T follicular helper cell (primary cell): Measurements from ENCODE around the gene HNRNPA1L2.
"Not testable (repeated sequence)": the region's sequence is repeated elsewhere in the genome, so short reads cannot be mapped to it uniquely, and the experiment has no call there.

Experiments used
- DNase-seq: peaks from one replicate; pipeline ENCODE4 v3.0.0-alpha.2; 2020; ENCODE audit warnings: low read depth
- total RNA-seq, 2 experiments: gene quantifications; one replicate each; lab custom pipeline; 2026; lab: John Stamatoyannopoulos, UW

Gene HNRNPA1L2
- 0 reads per million in 2 experiments for total RNA-seq

DNA sequence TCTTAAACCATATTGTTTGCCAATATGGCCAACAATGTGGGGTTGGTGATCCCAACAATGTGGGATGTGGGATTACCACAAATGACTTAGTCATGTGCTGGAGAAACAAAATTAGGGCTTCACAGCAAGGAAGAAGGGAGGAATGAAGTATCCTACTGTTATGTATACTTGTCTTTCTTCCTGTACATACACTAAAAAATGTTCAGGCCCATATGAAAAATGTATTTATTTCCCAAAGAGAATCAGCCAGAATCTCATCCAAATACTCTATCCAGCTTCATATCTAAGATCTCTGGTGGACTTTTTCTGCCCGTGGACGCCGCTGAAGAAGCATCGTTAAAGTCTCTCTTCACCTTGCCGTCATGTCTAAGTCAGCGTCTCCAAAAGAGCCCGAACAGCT is at the start of gene HNRNPA1L2:
Gene HNRNPA1L2 (plus strand): TSS at position 301 of the 400 bp plus-strand sequence. CDS start 62 bp downstream, at position 363.
- no peak for DNase-seq

DNA sequence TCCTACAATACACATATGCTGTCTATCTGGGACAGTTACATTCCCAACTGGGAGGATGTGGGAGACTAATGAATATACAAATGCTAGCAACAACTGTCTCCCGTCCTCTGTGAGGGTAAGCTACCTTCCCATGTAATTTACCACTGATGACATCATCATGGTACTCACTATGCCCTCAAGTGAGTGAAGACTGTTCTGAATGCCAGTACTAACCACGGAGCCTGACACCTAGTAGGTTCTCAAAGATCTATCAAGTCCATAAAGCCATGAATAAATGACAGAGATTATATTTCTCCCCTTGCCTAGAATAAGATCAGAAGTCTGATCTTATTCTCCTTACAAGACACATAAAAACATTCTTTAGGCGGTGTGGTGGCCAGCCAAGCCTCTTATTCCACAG is 49.1 kb upstream of the HNRNPA1L2 start:
- not testable (repeated sequence) for DNase-seq

DNA sequence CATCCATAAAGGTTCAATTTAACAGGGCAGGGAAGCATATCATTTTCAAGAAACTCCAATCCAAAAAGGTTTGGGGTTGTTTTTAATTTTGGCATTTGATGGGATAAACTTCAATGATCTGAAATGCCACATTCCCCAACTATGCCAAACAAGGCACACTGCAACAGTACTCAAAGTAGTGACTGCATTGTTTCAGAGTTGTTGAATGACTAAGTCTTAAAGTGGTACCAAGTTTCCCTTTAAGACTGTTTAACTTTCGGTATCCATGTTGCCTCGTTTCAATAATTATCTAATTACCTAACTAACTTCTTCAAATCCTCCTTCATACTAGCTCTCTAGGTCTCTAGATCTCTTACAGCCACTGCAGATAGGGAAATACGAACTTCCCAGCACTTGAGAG is 48.4 kb upstream of the HNRNPA1L2 start:
- not testable (repeated sequence) for DNase-seq

DNA sequence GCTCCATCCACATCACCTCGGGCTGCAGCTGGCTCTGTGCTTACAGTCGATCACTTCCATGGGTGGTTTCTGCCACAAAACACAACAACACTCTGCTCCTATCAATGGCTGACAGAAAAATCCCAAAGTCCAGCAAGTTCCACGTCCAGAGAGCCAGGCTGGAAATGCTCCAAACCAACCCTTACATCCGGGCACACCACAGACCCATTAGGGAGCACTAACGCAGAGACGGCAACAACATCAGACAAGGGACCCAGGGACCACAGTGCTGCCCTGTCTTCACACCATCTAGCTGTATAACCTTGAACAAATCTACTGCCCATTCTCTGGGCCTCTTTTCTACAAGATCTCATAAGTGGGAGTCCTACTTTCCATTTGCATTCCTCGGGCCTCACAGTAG is 47.9 kb upstream of the HNRNPA1L2 start:
- not testable (repeated sequence) for DNase-seq

DNA sequence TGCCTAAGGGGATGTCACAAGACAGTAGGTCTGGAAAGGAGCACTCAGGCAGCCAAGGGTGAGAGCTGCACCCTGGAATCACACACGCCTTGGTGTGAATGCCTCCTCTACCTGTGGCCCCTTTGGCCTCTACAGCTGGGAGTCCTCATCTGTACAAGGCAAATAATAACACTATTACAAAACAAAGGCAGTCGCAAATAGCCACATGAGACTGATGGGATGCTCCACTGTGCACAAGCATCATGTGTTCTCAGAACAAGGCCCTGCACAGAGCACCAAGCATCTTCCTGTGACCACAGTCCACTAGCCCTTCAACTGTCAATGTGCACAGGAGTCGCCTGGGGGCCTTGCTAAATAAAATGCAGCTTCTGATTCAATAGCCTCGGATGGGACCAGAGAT is 44.6 kb upstream of the HNRNPA1L2 start:
- no peak for DNase-seq

DNA sequence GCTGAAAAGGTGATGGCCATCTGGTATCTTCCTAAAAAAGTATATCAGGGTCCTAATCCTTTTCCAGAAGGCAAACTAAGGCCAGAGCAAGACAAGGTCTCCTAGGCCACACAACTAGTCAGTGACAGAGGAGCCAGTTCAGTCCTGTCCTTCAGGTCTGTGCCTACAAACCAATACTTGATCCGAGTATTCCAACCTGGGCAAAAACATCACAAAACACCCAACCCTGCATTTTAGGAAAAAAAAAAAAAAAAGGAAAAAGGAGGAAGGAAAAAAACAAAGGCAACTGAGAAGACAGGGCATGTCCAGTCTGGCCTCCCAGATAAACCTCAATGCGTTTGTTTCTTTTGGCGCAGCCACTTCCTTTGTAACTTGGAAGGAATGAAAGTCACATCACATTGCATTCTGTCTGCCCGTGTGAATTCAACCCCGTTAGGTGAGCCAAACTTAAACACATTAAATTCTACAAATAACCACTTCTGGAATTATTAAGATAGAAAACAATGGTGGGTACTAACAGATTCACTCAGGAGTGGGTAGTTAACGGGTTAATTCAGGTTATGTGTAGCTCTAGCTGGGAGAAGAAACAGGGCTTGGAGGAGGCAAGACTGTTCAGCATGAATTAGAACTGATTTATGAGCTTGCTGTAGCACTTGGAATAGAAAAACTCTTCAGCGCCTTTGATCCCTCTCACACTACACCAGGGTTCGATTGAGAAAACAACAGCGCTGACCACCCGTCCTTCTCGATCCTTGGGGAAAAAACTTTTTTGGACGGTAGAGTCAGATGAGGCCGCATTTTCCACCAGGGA is 43.0 kb upstream of the HNRNPA1L2 start:
- no peak for DNase-seq

DNA sequence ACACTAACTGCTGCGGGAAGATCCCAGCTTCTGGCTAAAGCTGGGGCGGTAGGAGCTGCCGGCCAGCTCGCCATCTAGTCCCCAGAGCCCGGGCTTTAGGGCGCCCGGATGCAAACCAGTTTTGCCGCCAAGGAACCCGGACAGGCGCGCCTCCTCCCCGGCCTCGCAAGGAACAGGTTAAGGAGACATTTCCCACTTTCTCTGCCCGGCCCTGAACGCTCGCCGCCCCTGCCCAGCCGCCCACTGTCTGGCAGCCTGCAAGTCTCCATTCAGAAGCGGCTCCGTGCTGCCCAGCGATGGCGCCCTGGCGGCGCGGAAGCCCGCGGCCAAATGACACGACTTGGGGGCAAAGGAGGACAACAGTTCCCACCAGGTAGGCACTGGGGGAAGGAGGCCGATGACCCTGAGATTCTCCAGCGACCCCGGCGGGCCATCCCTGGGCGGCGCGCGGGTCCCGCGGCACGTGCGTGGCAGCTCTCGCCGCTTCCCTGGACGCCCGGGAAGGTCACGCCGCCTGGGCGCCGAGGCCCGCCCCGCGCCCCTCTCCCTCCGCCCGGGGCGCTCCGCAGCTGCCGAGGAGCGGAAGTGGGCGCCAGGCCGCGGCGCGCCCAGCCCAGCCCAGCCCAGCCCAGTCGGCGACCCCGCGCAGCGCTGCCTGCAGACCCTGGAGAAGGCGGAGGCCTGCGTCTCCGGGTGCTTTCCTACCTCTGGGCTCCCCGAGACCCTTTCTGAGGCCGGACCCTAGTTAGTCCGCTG is 42.2 kb upstream of the HNRNPA1L2 start:
- no peak for DNase-seq

DNA sequence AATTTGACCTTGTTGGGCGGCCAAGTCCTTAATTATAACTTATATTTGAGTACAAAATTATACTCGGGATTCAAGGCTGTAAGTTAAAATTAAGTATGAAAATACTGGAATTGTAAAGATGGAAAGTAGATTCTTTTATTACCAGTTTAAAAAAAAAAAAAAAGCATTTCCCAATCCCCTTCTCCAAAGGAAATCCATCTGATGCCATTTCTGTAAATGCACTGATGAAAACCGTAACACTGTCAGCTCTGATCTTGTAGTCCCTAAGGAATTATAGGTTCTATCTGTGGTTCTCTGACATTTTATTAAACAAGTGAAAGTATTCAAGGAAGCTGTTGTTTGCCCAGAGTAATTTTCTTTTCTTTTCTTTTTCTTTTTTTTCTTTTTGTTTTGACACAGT is 41.6 kb upstream of the HNRNPA1L2 start:
- no peak for DNase-seq

DNA sequence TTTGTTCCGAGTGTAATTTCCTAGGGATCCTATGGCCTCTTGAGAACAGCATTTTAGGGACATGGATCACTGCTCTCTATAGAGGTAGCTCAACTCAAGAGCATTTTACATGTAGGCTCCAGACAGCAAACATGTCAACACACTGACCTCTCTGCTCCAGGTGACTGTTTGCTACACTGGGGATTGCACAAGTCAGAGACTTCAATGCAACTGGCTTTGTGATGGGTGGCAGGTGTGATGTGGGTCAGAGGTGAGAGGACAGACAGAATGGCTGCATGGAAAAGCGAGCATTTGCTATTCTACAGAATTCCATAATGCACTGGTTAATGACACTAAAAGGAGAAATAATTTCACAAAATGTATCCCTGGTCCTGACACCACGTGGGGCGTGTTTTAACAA is 38.9 kb upstream of the HNRNPA1L2 start:
- DNase-seq, result not testable (repeated sequence)

DNA sequence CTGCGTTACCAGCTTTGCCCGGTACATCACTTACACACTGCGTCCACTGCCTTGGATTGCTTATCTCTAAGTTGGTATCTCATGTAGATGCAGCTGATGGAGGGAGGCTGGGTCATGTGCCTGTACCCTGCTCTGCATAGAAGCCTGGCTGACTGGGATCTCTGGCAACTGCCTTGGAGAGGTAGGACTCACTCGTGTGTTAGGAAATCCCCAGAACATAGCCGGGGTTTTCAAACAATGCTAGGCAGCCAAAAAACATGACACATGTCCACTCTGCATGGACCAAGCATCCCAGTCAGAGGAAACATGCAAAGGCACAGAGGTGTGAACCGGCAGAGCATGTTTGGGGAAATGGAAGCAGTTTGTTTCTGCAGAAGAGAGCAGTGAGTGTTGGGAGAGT is 36.1 kb upstream of the HNRNPA1L2 start:
- DNase-seq, result not testable (repeated sequence)

DNA sequence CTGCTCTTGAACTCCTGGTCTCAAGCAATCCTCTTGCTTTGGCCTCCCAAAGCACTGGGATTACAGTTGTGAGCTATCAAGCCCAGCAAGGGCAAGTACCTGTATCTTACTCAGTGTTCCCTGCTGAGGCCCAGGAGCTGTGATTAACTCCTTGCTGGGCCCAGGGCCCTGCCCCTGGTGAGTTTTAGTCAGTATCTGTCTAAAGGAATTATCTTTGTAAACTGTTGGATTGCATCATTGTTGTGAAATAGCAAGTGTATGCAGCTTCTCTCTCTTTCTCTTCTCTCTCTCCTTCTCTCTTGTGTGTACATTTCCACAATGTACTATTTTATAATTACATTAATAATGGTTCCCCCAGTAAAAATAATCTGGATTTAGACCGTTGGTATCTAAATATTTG is 35.4 kb upstream of the HNRNPA1L2 start:
- not testable (repeated sequence) for DNase-seq

DNA sequence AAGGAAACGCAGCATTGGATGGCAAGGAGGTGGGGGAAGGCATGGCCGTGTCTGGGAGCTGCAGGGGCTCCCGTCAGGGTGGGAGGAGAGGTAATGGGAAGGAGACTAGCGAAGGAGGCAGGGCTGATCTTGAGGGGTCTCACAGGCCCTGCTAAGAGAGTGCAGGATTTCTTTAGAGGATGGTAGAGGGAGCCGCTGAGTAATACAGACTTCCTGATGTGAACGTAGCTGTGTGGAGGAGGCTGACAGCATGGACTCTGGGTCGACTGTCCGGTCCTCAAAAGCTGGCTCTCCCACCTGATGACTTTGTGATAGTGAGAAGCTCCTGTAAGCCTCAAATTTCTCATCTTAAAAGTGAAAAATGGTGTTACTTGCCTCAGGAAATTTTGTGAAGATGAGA is 34.0 kb upstream of the HNRNPA1L2 start:
- not testable (repeated sequence) for DNase-seq

DNA sequence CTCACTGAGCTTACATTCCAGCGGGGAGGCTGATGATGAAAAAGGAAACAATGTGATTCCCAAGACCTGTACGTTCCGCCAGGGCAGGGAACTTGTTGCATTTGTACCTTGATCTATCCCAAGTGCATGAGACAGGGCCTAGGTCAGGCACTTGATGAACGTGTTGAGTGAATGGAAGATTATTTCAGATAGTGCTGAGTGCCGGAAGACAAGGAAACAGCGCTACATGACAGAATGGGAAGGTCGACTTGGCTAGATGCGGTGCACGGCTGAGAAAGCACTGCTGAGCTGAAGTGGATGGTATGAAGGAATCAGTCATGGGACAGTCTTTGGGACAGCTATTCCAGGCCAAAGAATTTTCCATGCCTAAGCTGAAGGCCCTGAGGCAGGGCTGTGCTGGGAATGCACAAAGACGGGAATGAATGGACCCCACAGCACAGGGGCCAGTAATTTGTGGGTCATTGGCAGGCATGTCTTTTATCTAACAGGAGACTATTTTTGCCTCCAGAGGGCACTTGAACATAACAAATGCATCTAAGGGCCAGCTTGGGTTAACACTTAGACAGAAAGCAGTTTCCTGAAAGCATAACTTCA is 33.1 kb upstream of the HNRNPA1L2 start:
- not testable (repeated sequence) for DNase-seq

DNA sequence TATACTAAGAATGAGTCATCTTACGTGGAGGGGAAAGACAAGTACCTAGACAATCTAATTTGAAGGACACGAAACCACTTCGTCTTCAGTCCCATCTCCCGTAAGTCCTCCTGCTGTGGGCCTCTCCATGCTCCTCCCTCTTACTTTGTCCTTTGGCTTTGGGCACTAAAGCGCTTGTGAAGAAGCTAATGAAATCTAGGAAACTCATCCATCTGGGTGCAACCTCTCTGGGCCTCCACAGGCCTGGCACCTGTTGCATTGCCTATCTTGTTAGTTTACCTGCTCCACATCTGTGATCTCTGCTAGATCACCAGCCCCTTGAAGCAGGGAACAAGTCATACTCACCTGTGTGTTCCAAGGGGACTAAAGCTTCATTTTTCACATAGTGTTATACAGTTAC is 32.1 kb upstream of the HNRNPA1L2 start:
- not testable (repeated sequence) for DNase-seq

DNA sequence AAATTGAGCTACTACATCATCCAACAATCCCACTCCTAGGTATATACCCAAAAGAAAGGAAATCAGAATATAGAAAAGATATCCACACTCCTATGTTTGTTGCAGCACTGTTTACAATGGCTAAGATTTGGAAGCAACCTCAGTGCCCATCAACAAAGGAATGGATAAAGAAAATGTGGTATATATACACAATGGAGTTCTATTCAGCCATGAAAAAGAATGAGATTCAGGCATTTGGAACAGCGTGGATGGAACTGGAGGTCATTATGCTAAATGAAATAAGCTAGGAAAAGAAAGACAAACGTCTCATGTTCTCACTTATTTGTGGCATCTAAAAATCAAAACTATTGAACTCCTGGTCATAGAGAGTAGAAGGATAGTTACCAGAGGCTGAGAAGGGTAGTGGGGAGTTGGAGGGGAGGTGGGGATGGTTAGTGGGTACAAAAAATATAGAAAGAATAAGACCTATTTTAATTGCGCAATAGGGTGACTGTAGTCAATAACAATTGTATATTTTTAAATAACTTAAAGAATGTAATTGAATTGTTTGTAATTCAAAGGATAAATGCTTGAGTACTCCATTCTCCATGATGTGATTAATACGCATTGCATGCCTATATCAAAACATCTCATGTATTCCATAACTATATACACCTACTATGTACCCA is 27.0 kb upstream of the HNRNPA1L2 start:
- DNase-seq, result no peak

DNA sequence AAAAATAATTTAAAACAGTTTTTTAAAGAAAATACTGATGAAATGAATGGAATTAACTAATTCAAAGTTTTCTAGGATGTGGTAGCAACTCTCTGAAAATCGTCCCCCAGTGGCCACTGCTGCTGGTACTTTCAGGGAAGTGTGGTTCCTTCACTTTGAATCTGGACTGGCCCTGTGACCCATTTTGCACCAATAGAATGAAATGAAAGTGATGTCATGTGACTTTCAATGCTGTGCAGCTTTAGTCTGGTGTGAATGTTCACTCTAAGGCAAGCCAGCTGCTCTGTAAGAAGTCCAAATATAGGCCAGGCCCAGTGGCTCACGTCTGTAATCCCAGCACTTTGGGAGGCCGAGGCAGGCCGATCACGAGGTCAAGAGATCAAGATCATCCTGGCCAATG is 26.4 kb upstream of the HNRNPA1L2 start:
- no peak for DNase-seq

DNA sequence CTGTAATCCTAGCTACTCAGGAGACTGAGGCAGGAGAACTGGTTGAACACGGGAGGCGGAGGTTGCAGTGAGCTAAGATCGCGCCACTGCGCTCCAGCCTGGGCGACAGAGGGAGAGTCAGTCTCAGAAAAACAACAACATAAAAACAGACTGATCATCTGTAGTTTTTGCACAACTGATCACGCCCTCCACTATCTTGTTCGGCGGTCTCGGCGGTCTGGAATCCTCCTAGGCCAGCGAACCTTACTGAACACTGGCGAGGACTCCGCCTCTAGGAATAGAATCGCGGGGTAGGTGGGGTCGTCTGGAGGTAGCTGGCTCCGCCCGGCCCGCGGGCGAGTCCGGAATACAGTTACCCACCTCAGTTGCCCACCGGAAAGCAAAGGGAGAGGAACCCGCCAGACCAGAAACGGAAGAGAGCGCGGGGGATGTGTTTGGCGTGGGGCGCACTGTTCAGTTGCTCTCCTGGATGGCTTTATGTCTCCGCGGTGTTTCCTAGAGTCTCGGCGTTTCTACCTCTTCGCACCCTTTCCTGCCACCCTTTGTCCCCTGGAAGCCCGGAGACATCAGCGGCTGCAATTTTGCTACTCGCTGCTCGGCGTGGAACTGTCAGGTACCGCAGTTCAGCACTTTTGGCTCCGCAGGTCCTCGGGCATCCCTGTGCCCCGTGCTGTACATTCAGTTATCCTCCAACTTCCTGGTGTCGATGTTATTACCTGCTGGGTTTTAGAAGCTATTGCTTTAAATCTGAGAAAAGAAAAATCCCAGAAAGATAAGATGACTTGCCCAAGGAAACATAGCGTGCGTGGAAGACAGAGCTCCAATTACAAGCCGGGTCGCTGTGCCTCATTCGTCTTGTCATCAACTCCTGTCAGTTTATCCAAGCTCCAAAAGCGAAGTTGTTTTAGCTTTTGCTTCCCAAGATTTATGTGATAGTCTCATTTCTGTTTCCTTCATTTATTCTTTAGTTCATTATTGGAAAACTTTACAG is 24.9 kb upstream of the HNRNPA1L2 start:
- peak; percentile 68 for DNase-seq

DNA sequence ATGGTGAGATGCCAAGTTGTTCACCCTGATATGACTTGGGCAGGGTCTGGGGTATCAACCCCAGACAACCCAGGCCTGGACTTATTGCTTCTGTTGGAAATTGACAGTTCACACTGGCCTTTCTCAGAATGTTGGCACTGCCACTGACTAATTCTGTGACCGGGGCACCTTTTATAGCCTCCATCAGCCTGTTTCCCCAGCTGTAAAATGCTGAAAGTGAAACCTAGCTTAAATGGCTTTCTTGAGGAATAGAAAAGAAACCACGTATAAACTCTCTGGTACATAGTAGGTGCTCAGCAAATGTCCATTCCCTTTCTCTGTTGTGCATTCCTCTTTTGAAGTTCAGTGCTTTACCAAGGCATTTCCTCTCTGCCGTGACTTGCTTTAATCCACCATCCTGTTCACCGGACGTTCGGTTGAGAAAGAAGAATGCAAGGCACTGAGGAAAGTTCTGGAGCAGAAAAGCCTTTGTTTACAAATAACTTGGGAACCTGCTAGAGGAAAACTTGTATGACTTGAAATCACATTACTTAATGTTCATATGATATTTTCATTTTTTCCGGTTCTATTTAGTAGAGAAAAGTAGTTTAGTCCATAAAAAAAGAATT is 11.0 kb upstream of the HNRNPA1L2 start:
- DNase-seq, result not testable (repeated sequence)

DNA sequence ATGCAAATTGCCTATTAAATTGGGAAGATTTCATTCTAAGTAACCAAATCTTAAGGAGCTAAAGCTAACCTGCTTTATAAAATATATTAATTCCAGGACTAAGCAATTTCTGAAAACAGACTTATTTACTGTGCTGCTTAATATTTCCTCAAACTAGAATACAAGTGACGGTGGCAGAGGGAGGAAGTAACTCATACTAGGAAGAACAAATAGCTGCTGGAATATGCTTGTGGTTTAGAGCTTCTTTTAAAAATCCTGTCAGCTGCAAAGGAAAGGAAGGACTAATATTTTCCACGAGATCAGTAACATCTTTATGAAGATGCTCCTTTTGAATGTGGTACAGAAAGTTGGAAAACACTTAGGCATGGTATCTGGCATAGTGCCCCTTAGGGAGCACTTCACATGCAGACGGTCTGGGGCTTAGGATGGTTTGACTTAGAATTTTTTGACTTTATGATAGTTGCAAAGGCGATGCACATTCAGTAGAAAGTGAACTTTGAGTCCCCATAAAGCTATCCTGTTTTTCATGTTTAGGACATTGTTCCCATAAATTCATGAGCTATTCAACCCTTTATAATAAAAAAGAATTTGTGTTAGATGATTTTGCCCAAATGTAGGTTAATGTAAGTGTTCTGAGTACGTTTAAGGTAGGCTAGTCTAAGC is 3.4 kb upstream of the HNRNPA1L2 start:
- no peak for DNase-seq

DNA sequence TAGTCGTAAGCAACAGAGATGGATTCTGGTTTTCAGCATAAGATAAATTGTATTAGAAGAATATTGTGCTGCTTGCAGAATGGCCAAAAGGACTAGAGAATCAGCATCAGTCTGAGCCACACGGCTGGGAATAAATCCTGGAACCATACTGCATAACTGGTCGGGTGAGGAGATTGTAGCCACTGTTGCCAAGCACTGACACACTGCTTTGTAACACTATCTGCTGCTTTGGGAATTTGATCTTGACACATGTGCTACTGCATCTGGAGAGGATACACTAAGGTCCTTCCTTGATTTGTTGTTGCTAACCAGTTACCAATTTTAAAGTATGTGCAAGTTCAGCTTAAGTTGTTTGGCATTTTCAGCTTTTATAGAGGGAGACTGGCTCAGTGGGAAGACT is 1.9 kb downstream of the HNRNPA1L2 start:
- no peak for DNase-seq
